Fibroblast of pulmonary artery (primary cell): ENCODE measurements around the gene RAB31.
A peak's percentile ranks its signal among the peaks of the same experiment; 100 is the strongest.

Experiments
- DNase-seq: peaks from one replicate; pipeline ENCODE4 v3.0.0-alpha.2; 2010; ENCODE audit warnings: low read depth
- H3K4me3 ChIP-seq: replicated peaks from 2 replicates; pipeline ENCODE4 v1.5.1; 2011; ENCODE audit warnings: low read depth, mild to moderate bottlenecking, control low read depth, low read length, moderate library complexity
- TF ChIP-seq, protein P1 (sequence below): IDR thresholded peaks from 2 replicates; pipeline ENCODE4 v1.5.1; 2011; ENCODE audit warnings: mild to moderate bottlenecking, control low read depth, low read length, inconsistent platforms; ENCODE audit errors: missing control alignments

Gene RAB31

DNA sequence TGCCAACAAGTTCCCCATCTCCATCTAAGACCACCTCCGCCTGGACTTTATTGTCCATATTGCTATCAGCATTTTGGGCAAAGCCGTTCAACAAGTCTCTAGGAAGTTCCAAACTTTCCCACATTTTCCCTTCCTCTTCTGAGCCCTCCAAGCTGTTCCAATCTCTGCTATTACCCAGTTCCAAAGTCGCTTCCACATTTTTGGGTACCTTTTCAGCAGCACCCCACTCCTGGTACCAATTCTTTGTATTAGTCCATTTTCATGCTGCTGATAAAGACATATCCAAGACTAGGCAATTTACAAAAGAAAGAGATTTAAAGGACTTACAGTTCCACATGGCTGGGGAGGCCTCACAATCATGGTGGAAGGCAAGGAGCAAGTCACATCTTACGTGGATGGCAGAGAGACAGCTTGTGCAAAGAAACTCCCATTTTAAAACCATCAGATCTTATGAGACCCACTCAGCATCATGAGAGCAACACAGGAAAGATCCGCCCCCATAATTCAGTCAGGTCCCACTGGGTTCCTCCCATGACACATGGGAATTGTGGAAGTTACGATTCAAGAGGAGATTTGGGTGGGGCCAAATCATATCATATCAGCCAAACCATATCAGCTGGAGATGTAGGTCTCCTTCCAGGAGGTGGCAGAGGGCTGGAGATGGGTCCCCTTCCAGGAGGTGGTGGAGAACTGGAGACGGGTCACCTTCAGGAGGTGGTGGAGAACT, 157.8 kb downstream of the RAB31 start:
- H3K4me3 ChIP-seq = no peak overlapping the region
- TF ChIP-seq, protein P1, sequence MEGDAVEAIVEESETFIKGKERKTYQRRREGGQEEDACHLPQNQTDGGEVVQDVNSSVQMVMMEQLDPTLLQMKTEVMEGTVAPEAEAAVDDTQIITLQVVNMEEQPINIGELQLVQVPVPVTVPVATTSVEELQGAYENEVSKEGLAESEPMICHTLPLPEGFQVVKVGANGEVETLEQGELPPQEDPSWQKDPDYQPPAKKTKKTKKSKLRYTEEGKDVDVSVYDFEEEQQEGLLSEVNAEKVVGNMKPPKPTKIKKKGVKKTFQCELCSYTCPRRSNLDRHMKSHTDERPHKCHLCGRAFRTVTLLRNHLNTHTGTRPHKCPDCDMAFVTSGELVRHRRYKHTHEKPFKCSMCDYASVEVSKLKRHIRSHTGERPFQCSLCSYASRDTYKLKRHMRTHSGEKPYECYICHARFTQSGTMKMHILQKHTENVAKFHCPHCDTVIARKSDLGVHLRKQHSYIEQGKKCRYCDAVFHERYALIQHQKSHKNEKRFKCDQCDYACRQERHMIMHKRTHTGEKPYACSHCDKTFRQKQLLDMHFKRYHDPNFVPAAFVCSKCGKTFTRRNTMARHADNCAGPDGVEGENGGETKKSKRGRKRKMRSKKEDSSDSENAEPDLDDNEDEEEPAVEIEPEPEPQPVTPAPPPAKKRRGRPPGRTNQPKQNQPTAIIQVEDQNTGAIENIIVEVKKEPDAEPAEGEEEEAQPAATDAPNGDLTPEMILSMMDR = no peak
- DNase-seq = no peak

- no peak for DNase-seq
- TF ChIP-seq, protein P1 = no peak
- H3K4me3 ChIP-seq = no peak overlapping the region
Observed at GRCh38 chr18:9866627-9867026, 158.5 kb downstream of the RAB31 start.

- TF ChIP-seq, protein P1 = no peak
- DNase-seq = no peak
- H3K4me3 ChIP-seq = no peak overlapping the region
Observed at GRCh38 chr18:9867071-9867594, 159.0 kb downstream of the RAB31 start.

- DNase-seq = no peak
- H3K4me3 ChIP-seq = no peak overlapping the region
- TF ChIP-seq, protein P1 = no peak
Observed at GRCh38 chr18:9868857-9869714, 161.0 kb downstream of the RAB31 start.

GRCh38 chr18:9869715-9870430, 161.8 kb downstream of the RAB31 start:
- no peak overlapping the region for H3K4me3 ChIP-seq
- TF ChIP-seq, protein P1 = no peak
- DNase-seq = peak; percentile 87

DNA sequence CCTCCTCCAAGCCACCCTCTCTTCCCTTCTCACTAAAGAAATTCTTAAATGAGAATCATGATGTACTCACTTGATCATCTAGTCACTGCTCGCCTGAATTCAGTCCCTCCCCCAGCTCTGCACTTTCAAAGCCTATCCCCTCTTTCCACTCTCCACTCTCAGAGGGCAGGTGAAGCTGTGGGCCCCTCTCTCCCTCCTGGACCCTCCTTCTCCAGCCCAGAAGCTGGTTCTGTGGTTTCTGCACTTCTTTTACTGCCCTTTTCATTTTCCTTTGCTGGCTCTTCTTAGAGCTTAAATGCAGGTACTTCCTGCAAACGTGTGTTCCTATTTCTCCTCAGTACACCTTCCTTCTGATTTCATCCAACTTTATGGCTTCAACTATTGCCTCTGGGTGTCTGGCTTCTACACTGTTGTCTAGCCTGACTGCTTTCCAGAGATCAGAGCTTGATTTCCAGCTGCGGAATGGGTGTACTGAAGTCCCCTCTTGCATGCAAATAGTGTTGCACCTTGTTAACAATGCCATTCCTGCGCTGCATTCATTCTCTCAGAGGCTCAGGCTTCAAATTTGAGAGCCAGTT, 162.4 kb downstream of the RAB31 start:
- DNase-seq = no peak
- no peak overlapping the region for H3K4me3 ChIP-seq
- TF ChIP-seq, protein P1 = no peak
